ENCODE measurements around the gene ALDH2. TPM values are rescaled to one million over a fixed set of nuclear protein-coding genes. Genes with fewer than 3 reads are reported as not detected.
"Not testable (repeated sequence)": the region's sequence is repeated elsewhere in the genome, so short reads cannot be mapped to it uniquely, and the experiment has no call there.

The ALDH2 gene
- total RNA-seq, 1 donor: 55.2 TPM

DNA sequence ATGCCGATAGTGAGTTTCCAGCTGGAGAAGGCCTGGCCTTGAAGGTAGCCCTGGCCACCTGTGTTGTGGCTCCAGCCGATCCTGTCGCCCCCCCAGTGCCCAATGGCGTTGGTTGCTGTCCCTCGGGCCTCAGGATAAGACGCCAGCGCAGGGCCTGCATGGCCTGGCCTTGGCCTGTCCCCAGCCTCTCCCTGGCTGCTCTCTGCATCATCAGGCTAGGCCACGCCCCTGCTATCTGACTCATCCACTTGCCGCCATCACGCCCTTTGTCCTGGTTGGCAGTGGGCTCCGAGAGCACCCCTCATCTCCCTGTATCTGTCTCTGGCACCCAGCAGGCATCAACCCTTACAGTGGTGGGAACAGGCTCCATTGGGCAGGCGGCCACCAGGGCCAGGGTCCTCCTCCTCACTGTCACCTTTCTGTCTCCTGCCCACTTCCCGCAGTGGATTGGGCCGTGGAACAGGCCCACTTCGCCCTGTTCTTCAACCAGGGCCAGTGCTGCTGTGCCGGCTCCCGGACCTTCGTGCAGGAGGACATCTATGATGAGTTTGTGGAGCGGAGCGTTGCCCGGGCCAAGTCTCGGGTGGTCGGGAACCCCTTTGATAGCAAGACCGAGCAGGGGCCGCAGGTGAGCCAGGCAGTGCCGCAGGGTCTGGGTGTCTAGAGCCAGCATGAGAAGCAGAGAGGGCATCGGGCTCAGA is 25.6 kb downstream of the ALDH2 start:
- H3K27me3 ChIP-seq (ENCODE audit: insufficient read depth, low read length): no peaks in the 10 kb centered on the region
- H3K9me3 ChIP-seq (ENCODE audit: low read depth, low read length): no peaks in the 10 kb centered on the region
- no peak overlapping the region for H3K4me3 ChIP-seq (ENCODE audit: low read length)
- no peaks in the 10 kb centered on the region for H3K4me1 ChIP-seq (ENCODE audit: insufficient read depth, low read length)

DNA sequence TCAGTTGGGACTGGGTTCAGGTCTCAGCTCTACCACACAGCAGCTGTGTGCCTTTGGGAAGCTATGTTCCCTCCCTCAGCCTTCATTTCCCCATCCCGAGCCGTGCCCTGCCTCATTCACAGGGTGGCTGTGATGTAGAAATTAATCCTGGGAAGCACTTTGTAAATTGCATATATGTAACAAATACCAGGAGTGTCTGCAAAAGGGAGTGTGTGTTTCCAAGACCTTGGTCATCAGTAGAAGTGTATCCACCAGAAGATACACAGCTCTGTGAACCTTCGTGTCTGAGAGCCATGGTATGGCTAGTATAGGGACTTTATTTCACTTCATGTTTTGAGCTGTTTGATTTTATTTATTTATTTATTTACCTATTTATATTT is 26.1 kb downstream of the ALDH2 start:
- Histone ChIP-seq H3K9me3 (ENCODE audit: low read depth, low read length) (no peaks in the 10 kb centered on the region), H3K27me3 (ENCODE audit: insufficient read depth, low read length) (no peaks in the 10 kb centered on the region), H3K4me1 (ENCODE audit: insufficient read depth, low read length) (no peaks in the 10 kb centered on the region), H3K4me3 (ENCODE audit: low read length) (no peak overlapping the region)

DNA sequence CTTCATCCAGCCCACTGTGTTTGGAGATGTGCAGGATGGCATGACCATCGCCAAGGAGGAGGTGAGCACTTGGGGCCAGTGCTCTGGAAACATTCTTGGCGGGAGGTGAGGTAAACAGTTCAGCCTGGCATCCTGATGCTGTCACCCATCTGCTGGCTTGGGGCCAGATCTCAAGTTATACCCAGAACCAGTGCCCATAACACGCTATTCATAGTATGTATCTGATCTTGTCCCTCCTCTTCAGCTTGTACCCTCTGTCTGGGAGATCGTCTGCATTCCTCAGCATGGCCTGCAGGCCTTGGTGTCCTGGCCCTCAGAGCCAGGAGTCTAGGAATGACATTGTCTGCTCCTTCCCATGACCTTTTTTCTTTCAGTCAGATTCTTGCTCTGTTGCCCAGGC is 31.4 kb downstream of the ALDH2 start:
- Histone ChIP-seq H3K4me1 (ENCODE audit: insufficient read depth, low read length) (no peaks in the 10 kb centered on the region), H3K4me3 (ENCODE audit: low read length) (no peak overlapping the region), H3K9me3 (ENCODE audit: low read depth, low read length) (no peaks in the 10 kb centered on the region), H3K27me3 (ENCODE audit: insufficient read depth, low read length) (no peaks in the 10 kb centered on the region)

DNA sequence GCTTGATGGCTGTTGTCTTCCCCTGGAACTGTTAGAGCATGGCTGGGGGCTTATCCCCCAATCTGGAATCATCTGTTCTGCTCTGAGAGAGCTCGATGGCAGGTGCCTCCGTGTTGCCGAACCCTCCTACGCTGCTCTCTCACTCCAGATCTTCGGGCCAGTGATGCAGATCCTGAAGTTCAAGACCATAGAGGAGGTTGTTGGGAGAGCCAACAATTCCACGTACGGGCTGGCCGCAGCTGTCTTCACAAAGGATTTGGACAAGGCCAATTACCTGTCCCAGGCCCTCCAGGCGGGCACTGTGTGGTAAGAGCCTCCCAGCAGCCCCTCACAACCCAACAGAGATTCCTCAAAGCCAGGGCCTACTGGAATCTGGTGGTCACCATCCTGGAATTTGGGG is 33.0 kb downstream of the ALDH2 start:
- no peaks in the 10 kb centered on the region for H3K27me3 ChIP-seq (ENCODE audit: insufficient read depth, low read length)
- no peaks in the 10 kb centered on the region for H3K9me3 ChIP-seq (ENCODE audit: low read depth, low read length)
- no peak overlapping the region for H3K4me3 ChIP-seq (ENCODE audit: low read length)
- no peaks in the 10 kb centered on the region for H3K4me1 ChIP-seq (ENCODE audit: insufficient read depth, low read length)

DNA sequence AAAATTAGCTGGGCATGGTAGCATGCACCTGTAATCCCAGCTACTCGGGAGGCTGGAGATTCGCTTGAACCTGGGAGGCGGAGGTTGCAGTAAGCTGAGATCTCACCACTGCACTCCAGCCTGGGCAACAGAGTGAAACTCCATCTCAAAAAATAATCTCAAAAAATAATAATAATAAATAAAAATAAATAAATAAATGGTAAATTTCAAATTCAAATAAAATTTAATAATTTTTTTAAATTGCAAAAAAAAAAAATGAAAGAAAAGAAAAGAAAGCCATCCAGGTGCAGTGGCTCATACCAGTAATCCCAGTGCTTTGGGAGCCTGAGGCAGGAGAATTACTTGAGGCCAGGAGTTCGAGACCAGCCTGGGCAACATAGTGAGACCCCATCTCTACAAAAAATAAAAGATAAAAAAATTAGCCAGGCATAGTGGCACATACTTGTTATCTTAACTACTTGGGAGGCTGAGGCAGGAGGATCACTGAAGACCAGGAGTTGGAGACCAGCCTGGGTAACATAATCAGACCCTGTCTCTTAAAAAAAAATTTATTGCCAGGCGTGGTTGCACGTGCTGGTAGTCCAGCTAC is 36.4 kb downstream of the ALDH2 start:
- H3K4me1 ChIP-seq (ENCODE audit: insufficient read depth, low read length): no peaks in the 10 kb centered on the region

DNA sequence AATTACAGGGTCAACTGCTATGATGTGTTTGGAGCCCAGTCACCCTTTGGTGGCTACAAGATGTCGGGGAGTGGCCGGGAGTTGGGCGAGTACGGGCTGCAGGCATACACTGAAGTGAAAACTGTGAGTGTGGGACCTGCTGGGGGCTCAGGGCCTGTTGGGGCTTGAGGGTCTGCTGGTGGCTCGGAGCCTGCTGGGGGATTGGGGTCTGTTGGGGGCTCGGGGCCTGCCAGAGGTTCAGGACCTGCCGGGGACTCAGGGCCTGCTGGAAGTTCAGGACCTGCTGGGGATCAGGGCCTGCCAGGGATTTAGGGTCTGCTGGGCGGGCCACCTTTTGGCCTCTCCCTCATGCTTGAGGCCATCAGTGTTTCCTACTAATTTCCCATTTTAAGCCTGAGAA is 37.1 kb downstream of the ALDH2 start:
- Histone ChIP-seq H3K4me1 (ENCODE audit: insufficient read depth, low read length) (no peaks in the 10 kb centered on the region), H3K9me3 (ENCODE audit: low read depth, low read length) (no peaks in the 10 kb centered on the region), H3K4me3 (ENCODE audit: low read length) (no peak overlapping the region), H3K27me3 (ENCODE audit: insufficient read depth, low read length) (no peaks in the 10 kb centered on the region)

More for the DNA sequence above, 36.4 kb downstream of the ALDH2 start:
- Histone ChIP-seq H3K27me3 (ENCODE audit: insufficient read depth, low read length) (no peaks in the 10 kb centered on the region), H3K4me3 (ENCODE audit: low read length) (no peak overlapping the region), H3K9me3 (ENCODE audit: low read depth, low read length) (no peaks in the 10 kb centered on the region)

DNA sequence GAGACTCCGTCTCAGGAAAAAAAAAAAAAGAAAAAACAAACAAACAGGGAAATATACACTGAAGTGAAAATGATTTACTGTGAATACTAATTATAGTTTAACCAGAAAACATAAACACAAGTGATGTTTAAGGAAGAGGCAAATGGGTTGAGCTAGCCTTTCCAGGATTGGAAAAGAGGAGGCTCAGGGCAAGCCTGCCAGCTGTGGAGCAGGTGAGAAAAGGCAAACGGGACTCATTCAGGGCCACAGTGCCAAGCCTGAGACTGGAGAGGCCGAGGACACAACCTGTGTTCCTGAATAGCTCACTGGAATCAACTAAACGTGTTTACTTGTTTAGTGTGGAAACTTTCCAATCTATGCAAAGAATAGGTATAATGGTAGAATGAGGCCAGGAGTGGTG is 39.6 kb downstream of the ALDH2 start:
- H3K4me3 ChIP-seq (ENCODE audit: low read length): no peak overlapping the region
- H3K27me3 ChIP-seq (ENCODE audit: insufficient read depth, low read length): no peaks in the 10 kb centered on the region
- H3K4me1 ChIP-seq (ENCODE audit: insufficient read depth, low read length): no peaks in the 10 kb centered on the region
- H3K9me3 ChIP-seq (ENCODE audit: low read depth, low read length): no peaks in the 10 kb centered on the region

DNA sequence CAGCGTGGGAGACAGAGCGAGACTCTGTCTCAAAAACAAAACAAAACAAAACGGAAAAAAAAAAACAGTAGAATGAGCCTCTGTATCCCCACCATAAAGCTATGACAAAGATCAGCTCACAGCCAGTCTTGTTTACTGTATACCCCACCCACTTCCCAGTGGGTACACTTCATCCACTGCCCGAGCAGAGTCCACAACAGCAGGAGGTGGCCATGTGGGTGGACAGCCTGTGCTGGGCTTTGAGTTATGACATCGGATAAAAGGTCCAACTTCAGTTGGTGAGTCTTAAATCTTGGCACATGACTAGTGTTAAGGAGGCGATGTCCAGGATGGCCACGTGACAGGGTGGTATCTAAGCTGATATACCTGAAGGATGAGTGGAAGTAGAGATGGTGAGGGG is 40.5 kb downstream of the ALDH2 start:
- Histone ChIP-seq H3K4me1 (ENCODE audit: insufficient read depth, low read length) (no peaks in the 10 kb centered on the region), H3K4me3 (ENCODE audit: low read length) (no peak overlapping the region), H3K27me3 (ENCODE audit: insufficient read depth, low read length) (no peaks in the 10 kb centered on the region), H3K9me3 (ENCODE audit: low read depth, low read length) (no peaks in the 10 kb centered on the region)

DNA sequence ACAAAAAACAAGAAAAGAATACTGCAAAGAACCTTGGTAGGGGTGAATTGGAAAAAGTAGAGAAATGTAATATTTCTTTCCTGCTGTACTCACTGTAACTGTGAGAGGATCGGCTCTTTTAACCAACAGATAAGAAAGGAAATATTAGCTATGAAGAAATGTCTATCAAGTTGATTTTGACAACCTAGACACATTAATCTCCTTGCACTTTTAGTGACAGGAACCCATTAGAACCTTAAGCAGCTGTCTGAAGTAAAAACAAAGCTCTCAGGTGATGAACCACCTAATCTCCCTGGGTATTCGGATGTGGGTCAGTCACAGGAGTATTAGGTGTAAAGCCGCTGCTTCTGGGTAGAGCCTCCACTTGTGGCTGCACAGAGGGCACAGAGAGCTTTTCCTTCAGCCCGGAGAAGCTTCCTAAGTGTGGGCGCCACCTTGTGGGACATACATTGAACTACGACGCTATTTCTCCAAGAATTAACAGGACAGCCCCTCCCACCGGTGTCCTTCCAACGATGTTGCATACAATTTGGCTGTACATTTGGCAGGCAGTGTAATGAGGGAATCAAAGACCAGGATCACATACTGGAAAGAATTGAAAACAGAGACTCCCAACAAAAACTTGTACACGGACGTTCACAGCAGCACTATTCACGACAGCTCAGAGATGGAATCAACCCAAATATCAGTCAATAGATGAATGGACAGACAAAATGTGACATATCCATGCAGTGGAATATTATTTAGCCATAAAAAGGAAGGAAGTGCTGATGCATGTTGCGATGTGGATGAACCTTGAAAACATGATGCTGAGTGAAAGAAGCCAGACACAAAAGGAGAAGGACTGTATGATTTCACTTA is 46.4 kb downstream of the ALDH2 start:
- Histone ChIP-seq H3K27me3 (ENCODE audit: insufficient read depth, low read length) (no peaks in the 10 kb centered on the region), H3K4me3 (ENCODE audit: low read length) (no peak overlapping the region), H3K9me3 (ENCODE audit: low read depth, low read length) (no peaks in the 10 kb centered on the region), H3K4me1 (ENCODE audit: insufficient read depth, low read length) (peaks cover 6% of the 10 kb centered on the region)

DNA sequence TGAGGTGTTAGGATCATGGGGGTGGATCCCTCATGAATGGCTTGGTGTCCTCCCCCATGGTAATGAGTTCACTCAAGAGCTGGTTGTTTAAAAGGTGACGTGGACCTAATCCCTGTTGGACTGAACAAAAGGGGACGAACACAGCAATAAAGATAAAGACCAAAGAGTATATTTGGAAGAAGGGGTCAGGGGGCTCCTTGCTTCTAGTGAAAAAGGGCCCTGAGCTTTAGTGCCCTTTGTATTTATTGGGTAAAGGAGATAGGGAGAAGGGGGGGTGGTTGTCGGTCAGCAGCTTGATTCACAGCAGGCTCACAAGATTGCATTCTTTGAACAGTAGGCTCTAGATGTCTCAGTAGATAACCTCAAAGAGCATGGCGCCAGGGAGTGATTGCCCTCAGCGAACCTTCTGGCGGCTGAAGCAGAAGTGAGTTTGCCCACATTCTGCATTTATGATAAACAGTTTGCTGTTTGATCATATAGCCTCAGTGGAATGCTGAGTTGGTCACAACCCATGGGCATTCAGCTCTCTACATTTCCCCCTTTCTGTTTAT is 49.4 kb downstream of the ALDH2 start:
- no peaks in the 10 kb centered on the region for H3K9me3 ChIP-seq (ENCODE audit: low read depth, low read length)
- H3K4me1 ChIP-seq (ENCODE audit: insufficient read depth, low read length): peaks cover 6% of the 10 kb centered on the region
- H3K27me3 ChIP-seq (ENCODE audit: insufficient read depth, low read length): no peaks in the 10 kb centered on the region
- H3K4me3 ChIP-seq (ENCODE audit: low read length): no peak overlapping the region

DNA sequence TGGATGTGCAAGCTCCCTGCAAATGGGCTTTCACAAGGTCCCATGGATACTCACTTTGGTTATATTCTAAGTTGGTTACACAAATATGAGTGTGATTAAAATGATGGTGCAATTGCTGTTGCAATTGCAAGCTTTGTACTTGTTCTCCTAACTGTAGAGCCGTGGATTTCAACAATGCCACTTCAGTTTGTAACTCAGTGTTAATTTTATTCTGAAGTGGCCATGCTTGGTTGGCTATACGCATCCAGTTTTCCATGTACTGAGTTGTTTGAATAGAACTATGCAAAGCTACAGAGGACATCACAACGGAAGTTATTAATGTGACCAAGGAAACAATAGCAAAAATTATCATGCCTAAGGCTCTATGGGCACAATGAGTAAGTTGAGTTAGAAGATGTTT is 50.2 kb downstream of the ALDH2 start:
- not testable (repeated sequence) for H3K4me3 ChIP-seq (ENCODE audit: low read length); H3K27me3 ChIP-seq (ENCODE audit: insufficient read depth, low read length); H3K9me3 ChIP-seq (ENCODE audit: low read depth, low read length); H3K4me1 ChIP-seq (ENCODE audit: insufficient read depth, low read length)

DNA sequence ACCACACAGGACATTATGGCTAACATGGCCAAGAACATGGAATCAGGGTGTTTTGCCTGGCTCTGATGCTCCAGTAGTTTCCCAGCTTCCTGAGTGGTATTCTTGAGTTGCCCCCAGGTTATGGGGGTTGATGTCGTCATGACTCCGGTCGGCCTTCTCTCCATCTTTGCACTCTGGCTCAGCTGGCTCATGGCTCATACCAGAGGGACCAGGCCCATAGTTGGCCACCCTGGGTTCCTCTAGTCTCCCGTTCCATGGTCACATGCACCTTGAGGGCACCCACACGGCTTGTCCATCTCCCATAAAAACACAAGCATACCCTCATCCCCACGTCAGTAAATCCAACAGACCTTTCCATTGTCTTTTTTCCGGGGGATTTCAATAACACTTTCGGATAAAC is 51.6 kb downstream of the ALDH2 start:
- H3K27me3 ChIP-seq (ENCODE audit: insufficient read depth, low read length): no peaks in the 10 kb centered on the region
- H3K4me3 ChIP-seq (ENCODE audit: low read length): no peak overlapping the region
- H3K9me3 ChIP-seq (ENCODE audit: low read depth, low read length): no peaks in the 10 kb centered on the region
- peaks cover 13% of the 10 kb centered on the region for H3K4me1 ChIP-seq (ENCODE audit: insufficient read depth, low read length)

DNA sequence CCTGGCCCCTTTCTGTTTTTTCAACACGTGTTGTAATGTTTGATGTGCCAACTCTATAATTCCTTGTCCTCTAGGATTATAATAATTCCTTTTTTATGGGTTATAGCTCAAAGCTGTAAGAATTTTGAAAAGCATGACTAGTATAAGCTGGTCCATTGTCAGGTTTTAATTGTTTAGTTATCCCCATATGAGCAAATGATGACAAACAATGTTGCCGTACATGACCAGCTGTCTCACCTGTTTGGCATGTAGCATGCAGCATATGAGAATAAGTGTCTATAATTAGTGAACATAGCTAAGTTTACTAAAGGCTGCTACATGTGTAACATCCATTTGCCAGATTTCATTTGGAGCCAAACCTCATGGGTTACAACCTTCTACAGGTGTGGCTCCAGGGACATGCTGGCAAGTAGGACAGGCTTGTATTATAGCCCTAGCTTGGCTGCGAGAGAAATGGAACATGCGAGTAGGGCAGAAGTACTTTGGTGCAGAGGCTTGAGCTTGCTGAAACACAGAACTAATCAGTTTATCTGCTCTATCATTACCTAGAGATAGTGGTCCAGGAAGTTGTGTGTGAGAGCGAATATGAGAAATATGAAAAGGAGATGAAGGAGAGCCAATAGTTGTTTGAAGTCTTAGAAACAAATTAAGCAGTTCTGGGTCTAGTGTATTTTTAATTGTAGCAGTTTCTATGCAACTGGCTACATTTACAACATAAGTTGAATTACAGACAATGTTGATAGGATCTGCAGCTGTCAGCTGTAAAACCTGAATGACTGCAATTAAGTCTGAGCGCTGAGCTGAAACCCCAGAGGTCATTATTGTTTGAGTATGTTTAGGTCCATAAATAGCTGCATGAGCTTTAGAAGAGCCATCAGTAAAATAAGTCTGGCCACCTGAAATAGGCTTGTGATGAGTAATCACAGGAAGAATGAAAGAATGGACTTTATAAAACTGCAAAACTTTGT is 52.7 kb downstream of the ALDH2 start:
- no peaks in the 10 kb centered on the region for H3K27me3 ChIP-seq (ENCODE audit: insufficient read depth, low read length)
- H3K9me3 ChIP-seq (ENCODE audit: low read depth, low read length): no peaks in the 10 kb centered on the region
- peaks cover 23% of the 10 kb centered on the region for H3K4me1 ChIP-seq (ENCODE audit: insufficient read depth, low read length)
- H3K4me3 ChIP-seq (ENCODE audit: low read length): no peak overlapping the region

DNA sequence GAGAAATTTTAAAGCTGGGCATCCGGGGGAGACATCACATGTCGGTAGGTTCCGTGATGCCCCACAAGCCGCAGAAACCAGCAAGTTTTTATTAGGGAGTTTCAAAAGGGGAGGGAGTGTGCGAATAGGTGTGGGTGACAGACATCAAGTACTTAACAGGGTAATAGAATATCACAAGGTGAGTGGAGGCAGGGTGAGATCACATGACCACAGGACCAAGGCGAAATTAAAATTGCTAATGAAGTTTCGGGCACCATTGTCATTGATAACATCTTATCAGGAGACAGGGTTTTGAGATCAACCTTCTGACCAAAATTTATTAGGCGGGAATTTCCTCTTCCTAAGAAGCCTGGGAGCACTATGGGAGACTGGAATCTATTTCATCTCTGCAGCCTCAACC is 54.1 kb downstream of the ALDH2 start:
- H3K9me3 ChIP-seq (ENCODE audit: low read depth, low read length); H3K27me3 ChIP-seq (ENCODE audit: insufficient read depth, low read length); H3K4me3 ChIP-seq (ENCODE audit: low read length): not testable (repeated sequence)
- peaks cover 23% of the 10 kb centered on the region for H3K4me1 ChIP-seq (ENCODE audit: insufficient read depth, low read length)

Measured in mononuclear cell (primary cell).